Prostate gland (tissue), 2 donors: Measurements from ENCODE around the gene ANKRD13C.

Experiments used
- CTCF ChIP-seq, 4 experiments: fragments of 200-600 bp in 2 of 4; fragments of 450-650 bp in 2 of 4; sonication (generic) in 2 of 4; IDR thresholded peaks; 1 replicate in 3 of 4; 2 replicates in 1 of 4; pipeline ENCODE4 v1.5.1; 2016 to 2019; ENCODE audit warnings: antibody characterized with exemption in 4 of 4, mild to moderate bottlenecking in 2 of 4, moderate library complexity in 2 of 4
- POLR2A ChIP-seq: fragments of 450-650 bp; IDR thresholded peaks from one replicate; pipeline ENCODE4 v1.6.1; 2016; ENCODE audit warnings: antibody characterized with exemption, mild to moderate bottlenecking
- POLR2AphosphoS5 ChIP-seq: sonication (generic); formaldehyde crosslinking; IDR thresholded peaks from one replicate; pipeline ENCODE4 v1.6.1; 2017; ENCODE audit warnings: antibody characterized with exemption

- TF ChIP-seq CTCF (IDR thresholded peaks at IDR 0.05) (no peak), POLR2AphosphoS5 (no peak), POLR2A (no peak)
Observed at GRCh38 chr1:70334436-70334835, 20.1 kb downstream of the ANKRD13C start.
